Peyer's patch (tissue), 4 donors: ENCODE results near the gene RAPGEF5. TPM values are rescaled to one million over a fixed set of nuclear protein-coding genes. Genes with fewer than 3 reads are reported as not detected.

ENCODE experiments used
- DNase-seq, 3 donors: peaks; one replicate each; pipeline ENCODE4 v3.0.0-alpha.2; 2017 to 2019
- H3K27ac ChIP-seq, 4 donors: fragments of 200-600 bp; sonication (generic); one replicate each; pipeline ENCODE4 v1.5.1; 2016 to 2019
- H3K27me3 ChIP-seq, 2 donors: fragments of 200-600 bp; sonication (generic); one replicate each; pipeline ENCODE4 v1.5.1; 2019
- H3K36me3 ChIP-seq, 3 donors: fragments of 200-600 bp; sonication (generic); one replicate each; pipeline ENCODE4 v1.5.1; 2016 to 2019
- H3K4me1 ChIP-seq, 4 donors: fragments of 200-600 bp; sonication (generic); one replicate each; pipeline ENCODE4 v1.5.1; 2016 to 2019
- H3K4me3 ChIP-seq, 4 donors: fragments of 200-600 bp; sonication (generic); 1 replicate in 3 of 4; 2 replicates in 1 of 4; pipeline ENCODE4 v1.5.1; 2016 to 2019; ENCODE audit warnings: mild to moderate bottlenecking in 1 of 4
- H3K9me3 ChIP-seq, 4 donors: fragments of 200-600 bp; sonication (generic); one replicate each; pipeline ENCODE4 v1.5.1; 2016 to 2019; ENCODE audit warnings: mild to moderate bottlenecking in 1 of 4
- CTCF ChIP-seq, 6 experiments: fragments of 450-650 bp in 4 of 6; fragments of 200-600 bp in 2 of 6; sonication (generic) in 1 of 6; IDR thresholded peaks; one replicate each; pipeline ENCODE4 v1.5.1; 2017 to 2019; ENCODE audit warnings: antibody characterized with exemption in 6 of 6, mild to moderate bottlenecking in 3 of 6, moderate library complexity in 1 of 6
- POLR2A ChIP-seq, 2 donors: fragments of 450-650 bp; IDR thresholded peaks; one replicate each; pipeline ENCODE4 v1.5.1; 2017; ENCODE audit warnings: antibody characterized with exemption in 2 of 2, mild to moderate bottlenecking in 2 of 2, moderate library complexity in 2 of 2
- total RNA-seq, 4 donors: library from RNA; depleted of rRNA; stranded (reverse); fragments of >200 nt; gene quantifications; one replicate each; pipeline ENCODE4 v1.1.0, GENCODE V29; 2016

Gene RAPGEF5
- total RNA-seq, 4 donors from 2014 or later = 92.8 to 144 (median 111) TPM

- H3K4me1 ChIP-seq = peaks cover 0 to 3% (median 0%) of the 10 kb centered on the region in 4 donors
- H3K27me3 ChIP-seq = no peaks in the 10 kb centered on the region
- H3K36me3 ChIP-seq = no peaks in the 10 kb centered on the region
- H3K4me3 ChIP-seq = no peak overlapping the region
- H3K27ac ChIP-seq = no peak overlapping the region
- DNase-seq = no peak
- no peak for TF ChIP-seq CTCF (IDR thresholded peaks at IDR 0.05)
- no peaks in the 10 kb centered on the region for H3K9me3 ChIP-seq
Observed at GRCh38 chr7:22371878-22372277, 14.9 kb upstream of the RAPGEF5 start.

GRCh38 chr7:22364900-22365299 is 7.9 kb upstream of the RAPGEF5 start:
- Histone ChIP-seq H3K4me3 (no peak overlapping the region), H3K36me3 (no peaks in the 10 kb centered on the region), H3K27me3 (no peaks in the 10 kb centered on the region), H3K4me1 (no peaks in the 10 kb centered on the region), H3K9me3 (no peaks in the 10 kb centered on the region), H3K27ac (no peak overlapping the region)
- TF ChIP-seq CTCF (IDR thresholded peaks at IDR 0.05) (no peak), POLR2A (IDR thresholded peaks at IDR 0.05) (no peak)
- no peak for DNase-seq

GRCh38 chr7:22363756-22364422 is 6.9 kb upstream of the RAPGEF5 start:
- no peak for DNase-seq
- TF ChIP-seq CTCF (IDR thresholded peaks at IDR 0.05) (no peak), POLR2A (IDR thresholded peaks at IDR 0.05) (no peak)
- Histone ChIP-seq H3K9me3 (no peaks in the 10 kb centered on the region), H3K4me1 (no peaks in the 10 kb centered on the region), H3K27me3 (no peaks in the 10 kb centered on the region), H3K4me3 (no peak overlapping the region), H3K27ac (no peak overlapping the region), H3K36me3 (no peaks in the 10 kb centered on the region)

- no peak overlapping the region for H3K27ac ChIP-seq
- no peaks in the 10 kb centered on the region for H3K4me1 ChIP-seq
- H3K27me3 ChIP-seq = no peaks in the 10 kb centered on the region
- DNase-seq = peak in 1 of 3 donors; percentile 53
- H3K4me3 ChIP-seq = no peak overlapping the region
- H3K36me3 ChIP-seq = no peaks in the 10 kb centered on the region
- H3K9me3 ChIP-seq = no peaks in the 10 kb centered on the region
- TF ChIP-seq POLR2A (IDR thresholded peaks at IDR 0.05) = no peak
- no peak for TF ChIP-seq CTCF (IDR thresholded peaks at IDR 0.05)
Observed at GRCh38 chr7:22361795-22362194, 4.8 kb upstream of the RAPGEF5 start.

- TF ChIP-seq POLR2A (IDR thresholded peaks at IDR 0.05) = no peak
- no peak for TF ChIP-seq CTCF (IDR thresholded peaks at IDR 0.05)
- Histone ChIP-seq H3K27me3 (no peaks in the 10 kb centered on the region), H3K4me3 (no peak overlapping the region), H3K27ac (no peak overlapping the region), H3K4me1 (no peaks in the 10 kb centered on the region), H3K36me3 (no peaks in the 10 kb centered on the region), H3K9me3 (no peaks in the 10 kb centered on the region)
- no peak for DNase-seq
Observed at GRCh38 chr7:22361320-22361719, 4.4 kb upstream of the RAPGEF5 start.
